Stimulated activated CD4-positive, alpha-beta T cell treated with anti-CD3 and anti-CD28 coated beads, Interleukin-15, amount 100 ng/mL, for 48 hours (primary cell): ENCODE measurements around the gene RABGAP1L.
"Not testable (repeated sequence)": the region's sequence is repeated elsewhere in the genome, so short reads cannot be mapped to it uniquely, and the experiment has no call there.

Experiments used
- DNase-seq, 2 donors: peaks; one replicate each; pipeline ENCODE4 v3.0.0-alpha.2; 2020; ENCODE audit warnings: low read depth in 2 of 2

RABGAP1L gene

DNA sequence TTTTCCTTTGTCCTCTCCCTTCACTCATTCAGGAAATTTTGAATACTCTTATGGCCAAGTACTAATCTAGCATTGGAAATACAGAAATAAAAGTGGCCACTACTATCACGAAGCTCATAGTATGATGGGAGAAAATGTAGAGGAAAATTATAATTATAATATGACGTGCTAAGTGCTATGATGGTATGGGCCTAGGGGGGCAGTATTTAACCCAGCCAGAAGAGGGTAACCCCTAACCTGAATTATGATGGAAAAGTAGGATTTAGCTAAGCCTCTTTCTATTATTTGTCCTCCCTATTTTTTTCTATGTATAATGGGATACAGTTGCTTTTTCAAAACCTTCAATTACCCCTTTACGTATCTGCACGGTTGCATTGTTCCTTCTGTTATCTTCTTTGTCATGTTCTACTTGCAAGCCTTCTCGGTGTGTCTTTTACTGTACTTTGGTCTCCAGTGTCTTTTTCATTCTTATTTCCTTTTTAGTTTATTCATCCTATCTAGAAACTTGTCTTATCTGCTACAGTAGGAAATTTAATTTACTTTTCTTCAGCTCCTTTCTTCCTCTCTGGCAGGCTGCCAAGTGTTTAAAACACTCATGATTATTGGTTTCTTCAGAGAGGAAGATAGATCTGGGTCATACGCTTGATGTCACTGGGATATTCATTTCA, 199.6 kb downstream of the RABGAP1L start:
- no peak for DNase-seq

DNA sequence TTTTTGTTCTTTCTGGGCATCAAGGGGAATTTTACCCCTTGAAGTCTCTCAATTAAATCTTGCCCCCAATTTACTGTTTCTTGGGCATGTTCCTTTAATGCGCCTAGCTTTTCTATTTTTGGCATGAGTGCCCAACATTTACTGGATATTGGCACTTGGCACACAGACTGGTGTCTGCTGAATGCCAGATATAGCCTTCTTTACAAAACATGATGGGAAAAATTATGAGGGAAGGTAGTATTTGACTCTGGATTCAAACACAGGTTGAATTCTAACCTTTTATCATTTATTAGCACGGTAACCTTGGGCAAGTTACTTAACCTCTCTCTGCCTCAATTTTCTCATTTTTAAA, 200.1 kb downstream of the RABGAP1L start:
- DNase-seq = no peak

DNA sequence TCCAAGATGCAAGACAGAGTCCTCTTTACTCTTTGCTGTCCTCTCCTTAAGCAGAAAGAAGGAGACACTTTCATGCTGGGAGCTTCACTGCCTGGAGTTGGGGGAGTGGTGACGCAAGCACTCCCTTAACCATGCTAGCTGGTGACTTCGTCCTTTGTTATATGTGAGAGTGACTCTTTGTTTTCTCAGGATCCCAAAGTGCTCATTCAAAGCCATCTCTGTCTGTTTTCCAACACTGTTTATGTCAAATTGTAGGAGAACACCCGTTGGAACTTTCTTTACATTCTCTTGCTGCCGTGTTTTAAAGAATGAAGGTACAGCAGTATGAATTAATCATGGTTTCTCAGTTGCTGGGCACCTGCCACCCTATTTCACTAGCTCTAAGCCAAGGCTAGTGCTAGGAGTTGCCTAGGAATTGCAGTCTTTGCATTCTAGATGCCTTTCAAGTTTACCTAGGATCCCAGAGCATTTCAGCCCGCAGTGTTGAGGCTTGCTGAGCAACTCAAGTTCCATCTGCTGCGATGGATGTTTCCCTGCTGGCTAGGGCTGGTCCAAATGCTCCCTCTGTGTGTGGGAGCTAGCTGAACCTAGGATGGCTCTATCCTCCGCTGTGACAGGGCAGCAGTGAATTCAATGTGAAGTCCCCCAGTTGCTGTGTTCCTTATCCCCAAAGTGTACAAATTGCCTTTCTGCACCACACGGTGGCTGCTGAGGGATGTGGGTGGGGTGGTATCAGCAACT, 205.8 kb downstream of the RABGAP1L start:
- DNase-seq = no peak

DNA sequence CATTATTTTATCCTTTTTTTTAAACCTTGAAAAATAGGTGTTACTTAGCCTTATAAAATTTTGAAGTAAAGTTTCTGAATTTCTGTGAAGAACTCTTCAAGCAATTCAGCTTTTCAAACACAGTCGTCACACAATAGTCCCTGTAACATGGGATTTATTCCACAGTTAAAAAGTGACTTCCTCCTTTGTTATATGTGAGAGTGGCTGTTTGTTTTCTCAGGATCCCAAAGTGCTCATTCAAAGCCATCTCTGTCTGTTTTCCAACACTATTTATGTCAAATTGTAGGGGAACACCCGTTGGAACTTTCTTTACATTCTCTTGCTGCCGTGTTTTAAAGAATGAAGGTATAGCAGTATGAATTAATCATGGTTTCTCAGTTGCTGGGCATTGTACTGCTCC, 207.6 kb downstream of the RABGAP1L start:
- no peak for DNase-seq

DNA sequence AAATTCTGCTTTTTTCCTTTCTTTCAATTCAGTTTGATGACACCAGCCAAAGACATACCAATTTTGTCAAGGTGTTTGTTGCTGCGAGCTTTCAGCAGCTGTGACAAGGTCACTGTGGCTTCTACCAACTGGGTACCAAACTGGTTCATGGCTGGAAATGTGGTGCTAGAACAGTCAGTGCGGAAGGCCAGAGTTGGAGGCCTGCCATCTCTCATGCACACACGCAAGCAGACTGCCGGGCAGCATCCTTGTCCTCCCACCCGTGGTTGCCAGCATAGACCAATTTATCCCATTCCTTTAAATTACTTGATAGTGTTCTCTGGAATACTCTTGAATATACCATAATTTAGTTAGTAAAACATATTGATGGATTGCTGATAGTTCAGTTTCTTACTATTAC, 208.6 kb downstream of the RABGAP1L start:
- DNase-seq = no peak

DNA sequence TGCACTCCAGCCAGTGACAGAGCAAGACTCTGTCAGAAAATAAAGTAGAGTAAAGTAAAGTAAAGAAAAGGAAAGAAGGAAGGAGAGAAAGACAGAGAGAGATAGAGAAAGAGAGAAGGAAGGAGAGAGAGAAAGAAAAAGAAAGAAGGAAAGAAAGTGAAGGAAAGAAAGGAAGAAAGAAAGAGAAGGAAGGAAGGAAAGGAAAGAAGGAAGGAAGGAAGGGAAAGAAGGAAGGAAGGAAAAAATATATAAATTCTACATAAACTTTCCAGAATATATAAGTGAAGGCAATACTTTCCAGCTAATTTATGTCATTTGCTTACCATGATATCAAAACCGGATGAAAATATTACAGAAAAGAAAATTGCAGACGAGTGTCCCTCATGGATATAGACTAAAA, 216.7 kb downstream of the RABGAP1L start:
- no peak for DNase-seq

DNA sequence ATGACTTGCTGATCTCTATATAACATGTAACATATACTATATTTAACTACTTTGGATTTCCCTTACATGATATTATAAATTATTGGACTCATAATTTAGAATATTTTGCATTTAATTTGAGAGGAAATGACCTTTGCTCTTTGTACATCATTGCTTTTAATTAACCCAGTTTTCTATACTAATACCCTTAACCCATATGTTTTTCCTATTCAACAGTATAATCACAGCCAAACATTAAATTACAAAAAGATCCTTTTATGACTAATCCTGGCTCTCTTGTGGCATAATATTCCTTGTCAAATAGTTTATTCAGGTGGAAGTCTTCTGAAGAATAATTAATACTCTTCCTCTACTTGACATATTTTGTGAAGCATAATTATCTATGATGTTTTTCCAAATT, 232.4 kb downstream of the RABGAP1L start:
- DNase-seq = no peak

DNA sequence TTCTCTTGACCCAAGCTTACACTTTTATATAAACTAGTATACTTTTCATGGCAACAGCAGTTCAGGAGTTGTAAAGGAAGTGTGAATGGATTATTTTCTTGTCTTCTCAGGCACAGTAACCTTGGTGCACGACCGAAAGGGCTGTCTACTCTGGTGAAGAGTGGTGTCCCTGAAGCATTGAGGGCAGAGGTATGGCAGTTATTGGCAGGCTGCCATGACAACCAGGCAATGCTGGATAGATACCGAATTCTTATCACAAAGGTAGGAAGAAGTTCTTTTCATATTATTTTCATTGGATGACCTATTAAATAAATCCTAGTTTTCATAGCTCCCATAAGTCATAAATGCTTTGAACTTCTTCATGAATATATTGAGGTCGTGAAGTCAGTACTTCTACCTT, 234.6 kb downstream of the RABGAP1L start:
- DNase-seq = no peak

DNA sequence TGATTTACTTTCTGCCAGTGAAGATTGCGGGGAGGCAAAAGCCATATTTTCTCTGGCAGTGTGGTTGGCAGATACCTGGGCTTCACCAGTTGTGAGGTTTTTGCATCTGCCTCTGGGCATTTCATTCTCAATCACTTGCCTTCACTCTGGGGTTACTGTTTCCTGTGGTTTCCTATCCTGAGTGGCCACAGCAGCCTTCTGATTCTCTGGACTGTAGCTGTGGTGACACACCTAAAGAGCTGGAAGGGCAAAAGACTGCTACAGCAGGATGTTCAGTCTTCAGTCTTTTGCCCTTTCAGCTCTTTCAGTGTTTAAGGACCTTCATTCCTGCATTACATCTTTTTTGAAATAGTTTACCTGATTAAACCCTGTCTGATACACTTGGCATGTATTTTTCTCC, 237.9 kb downstream of the RABGAP1L start:
- no peak for DNase-seq

DNA sequence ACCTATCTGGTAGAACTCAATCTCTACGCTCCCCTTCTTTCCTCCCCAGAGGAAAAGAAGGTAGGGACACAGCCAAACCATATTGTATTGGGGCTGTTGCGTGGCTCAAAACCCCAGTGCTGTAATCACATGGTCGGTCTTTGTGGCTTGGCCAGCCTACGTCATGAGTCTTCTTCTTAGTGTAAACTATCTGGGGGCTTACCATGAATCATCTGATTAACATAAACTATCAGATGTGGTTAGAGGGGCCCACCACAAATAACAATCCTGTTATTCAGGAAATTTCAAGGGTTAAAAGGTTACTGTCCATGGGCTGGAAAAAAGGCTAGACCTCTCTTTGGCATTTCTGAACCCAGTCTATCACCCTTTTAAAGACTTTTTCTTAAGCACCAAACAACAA, 238.9 kb downstream of the RABGAP1L start:
- DNase-seq = no peak

DNA sequence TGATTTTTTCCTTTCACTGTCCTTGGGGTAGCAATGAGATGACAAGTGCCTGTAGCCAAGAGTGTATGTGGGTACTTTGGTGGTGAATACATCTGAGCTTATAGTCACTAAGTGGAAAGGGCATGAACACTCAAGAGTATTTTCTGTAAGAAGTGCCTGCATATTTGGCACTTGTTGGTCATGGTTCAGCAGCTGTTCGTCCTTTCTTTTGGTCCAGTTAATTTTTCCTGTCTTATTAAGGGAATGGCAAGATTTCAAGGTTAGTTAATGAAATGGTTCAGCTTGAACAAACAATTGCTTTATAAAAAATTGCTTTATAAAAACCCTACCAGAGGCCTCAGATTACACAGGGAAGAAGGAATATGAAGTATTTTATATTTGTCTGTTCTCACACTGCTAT, 239.9 kb downstream of the RABGAP1L start:
- DNase-seq = no peak

DNA sequence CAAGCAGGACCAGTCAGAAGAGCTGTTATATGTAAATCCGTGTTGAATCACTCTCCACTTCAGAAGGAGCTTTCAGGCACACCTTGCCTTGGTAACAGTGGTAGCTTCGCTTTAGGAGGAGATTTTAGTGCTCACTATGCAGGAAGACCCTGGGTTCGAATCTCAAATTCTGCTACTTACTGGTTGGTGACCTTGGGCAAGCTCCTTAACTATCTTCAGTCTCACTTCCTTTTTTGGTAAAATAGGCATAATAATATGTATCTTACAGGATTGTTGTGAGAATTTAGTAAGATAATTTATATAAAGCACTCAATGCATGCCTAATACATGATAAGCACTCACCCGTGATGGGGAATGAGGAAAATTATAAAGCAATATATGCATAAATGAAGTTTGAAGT, 241.8 kb downstream of the RABGAP1L start:
- no peak for DNase-seq

DNA sequence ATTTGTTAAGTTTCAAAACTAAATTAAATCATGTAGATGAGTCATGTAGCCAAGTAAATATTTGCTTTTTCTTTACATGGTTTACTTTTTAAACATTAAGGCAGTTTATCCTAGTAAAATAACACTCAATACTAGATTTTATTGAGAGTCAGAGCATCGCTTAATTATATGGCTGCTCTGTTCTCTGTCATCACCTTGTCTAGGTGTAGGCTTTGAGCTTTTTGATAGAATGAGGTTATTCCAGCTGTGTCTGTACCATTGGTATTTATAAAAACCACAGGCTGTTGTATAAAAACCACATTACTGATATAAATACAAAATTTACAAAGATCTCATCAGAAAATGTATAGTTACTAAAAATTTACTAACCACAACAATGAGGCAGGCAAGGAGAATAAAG, 245.9 kb downstream of the RABGAP1L start:
- no peak for DNase-seq

DNA sequence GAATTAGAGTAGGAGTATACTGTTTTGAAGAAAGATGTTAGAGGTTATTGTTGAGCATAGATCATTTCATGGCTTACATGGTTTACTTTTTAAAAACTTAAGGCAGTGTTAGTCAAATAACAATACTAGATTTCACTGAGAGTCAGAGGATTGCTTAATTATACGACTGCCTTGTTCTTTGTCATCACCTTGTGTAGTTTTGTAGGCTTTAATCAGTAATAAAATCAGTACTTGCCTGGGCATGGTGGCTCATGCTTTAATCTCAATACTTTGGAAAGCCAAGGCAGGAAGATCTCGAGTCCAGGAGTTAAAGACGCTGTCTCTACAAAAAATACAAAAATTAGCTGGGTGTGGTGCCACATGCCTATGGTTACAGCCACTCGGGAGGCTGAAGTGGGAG, 247.1 kb downstream of the RABGAP1L start:
- DNase-seq = no peak

DNA sequence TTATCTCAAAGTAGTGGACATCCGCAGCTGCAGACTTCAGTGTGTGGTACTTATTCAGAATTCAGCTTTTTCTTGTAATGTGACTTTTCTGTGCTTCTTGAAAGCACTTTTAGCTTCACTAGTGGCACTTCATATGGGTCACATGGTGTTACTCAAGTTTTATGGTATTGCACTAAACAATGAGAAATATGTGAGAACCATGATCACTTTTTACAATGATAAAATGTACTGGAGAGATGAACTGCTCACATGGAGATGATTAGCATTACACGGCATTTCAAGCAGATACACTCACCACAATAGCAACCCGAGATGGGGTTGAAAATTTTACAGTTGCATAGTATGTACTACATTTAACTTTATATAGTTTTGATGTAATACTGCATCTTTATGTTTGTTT, 248.3 kb downstream of the RABGAP1L start:
- no peak for DNase-seq

DNA sequence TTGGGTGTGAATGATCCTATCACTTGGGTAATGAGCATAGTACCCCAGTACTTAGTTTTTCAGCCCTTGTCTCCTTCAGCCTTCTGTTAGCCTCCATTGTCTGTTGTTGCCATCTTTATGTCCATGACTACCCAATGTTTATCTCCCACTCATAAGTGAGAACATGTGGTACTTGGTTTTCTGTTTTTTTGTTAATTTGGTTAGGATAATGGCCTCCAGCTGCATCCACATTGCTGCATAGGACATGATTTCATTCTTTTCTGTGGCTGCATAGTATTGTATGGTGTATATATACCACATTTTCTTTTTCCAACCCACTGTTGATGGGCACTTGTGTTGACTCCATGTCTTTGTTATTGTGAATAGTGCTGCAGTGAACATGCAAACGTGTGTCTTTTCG, 248.8 kb downstream of the RABGAP1L start:
- no peak for DNase-seq

DNA sequence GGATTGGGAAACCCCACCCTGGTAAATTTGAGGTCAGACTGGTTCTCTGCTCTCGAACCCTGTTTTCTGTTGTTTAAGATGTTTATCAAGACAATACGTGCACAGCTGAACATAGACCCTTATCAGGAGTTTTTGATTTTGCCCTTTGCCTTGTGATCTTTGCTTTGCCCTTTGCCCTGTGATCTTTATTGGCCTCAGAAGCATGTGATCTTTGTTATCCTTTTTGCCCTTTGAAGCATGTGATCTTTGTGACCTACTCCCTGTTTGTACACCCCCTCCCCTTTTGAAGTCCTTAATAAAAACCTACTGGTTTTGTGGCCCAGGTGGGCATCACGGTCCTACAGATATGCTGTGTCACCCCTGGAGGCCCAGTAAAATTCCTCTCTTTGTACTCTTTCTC, 250.5 kb downstream of the RABGAP1L start:
- DNase-seq = not testable (repeated sequence)

DNA sequence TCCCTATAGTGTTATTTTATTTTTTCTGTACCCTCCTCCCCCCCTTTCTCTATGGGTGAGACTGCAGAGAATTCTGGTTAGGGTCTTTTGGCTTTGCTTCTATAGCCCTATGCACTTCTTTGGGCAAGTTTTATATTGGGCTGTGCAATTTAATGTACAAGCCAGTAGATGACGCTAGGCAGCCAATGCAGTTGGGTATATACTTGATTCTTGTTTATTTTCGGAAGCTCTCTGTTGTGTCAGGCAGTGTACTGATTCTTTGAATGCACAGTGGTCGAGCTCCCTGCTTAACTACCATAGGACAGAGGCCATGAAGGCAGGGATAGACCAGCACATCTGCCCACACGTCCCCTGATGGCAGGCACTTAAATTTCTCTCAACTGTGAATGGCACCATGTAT, 254.3 kb downstream of the RABGAP1L start:
- DNase-seq = no peak

DNA sequence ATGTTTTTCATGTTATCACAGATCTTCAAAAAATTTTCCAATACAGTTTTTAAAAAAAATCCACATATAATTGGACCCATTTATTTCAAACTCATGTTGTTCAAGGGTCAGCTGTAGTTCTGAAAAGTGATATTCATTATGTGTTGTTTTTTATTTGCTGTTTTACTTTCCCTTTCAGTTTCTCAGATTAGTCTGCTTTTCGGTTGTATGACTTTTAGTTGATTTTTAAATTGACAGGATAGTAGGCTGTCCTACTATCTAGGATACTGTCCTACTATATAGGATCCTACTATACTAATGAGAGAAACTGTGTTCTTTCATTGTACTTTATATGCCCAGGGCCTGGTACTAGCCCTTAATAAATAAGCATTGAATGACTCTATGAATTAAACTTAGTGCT, 254.9 kb downstream of the RABGAP1L start:
- no peak for DNase-seq

DNA sequence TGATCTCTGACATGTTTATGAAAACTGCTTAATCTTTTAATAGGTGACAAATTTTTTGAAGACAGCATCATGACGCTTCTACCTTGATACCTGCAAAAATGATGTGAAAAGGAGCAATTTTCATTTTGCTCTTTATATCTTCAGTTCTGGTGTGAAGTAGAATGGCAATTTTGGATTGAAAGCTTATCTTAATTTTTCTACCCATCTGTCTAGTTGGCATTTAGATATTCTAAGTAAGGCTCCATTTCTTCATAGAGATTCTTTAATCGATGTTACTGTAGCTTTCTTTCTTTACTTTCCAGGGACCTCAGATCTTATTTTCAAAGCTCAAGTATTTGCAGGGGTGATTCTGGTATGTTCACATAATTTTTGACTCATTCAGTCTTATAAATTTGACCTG, 256.2 kb downstream of the RABGAP1L start:
- DNase-seq = no peak

DNA sequence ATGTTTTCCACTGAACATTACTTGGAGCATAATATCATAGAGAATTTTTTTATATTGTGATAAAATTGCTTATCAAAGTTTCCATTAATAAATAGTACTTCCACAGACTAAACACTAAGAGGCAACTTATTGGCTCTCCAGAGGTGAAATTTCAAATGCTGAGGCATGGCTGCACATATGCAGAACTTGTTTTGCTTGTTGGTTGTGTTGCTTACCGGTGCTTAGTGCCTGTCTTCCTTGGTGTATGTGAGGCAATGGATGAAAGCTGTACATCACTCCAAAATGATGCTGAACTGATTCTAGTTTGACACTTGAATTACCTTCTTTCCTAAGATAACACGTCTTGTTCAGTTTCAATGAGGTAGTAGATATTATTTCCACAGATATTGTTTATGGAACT, 258.6 kb downstream of the RABGAP1L start:
- no peak for DNase-seq

DNA sequence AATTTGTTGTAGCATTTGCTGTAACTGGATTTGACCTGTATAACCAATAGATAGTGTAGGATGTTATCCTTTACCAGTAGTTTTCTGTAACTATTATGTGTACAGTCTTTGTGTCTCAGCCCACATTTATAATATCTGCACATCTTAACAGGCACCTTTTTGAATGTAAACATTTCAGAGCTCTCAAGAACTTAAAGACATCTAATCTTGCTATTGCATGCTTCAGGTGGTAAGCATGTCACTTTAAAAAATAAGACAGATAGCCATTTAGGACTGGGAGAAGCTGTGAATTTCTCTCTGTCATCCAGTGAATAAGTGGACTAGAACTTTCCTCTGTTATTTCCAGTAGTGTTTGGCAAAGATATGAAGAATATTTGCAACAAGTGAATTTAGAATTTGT, 265.8 kb downstream of the RABGAP1L start:
- DNase-seq = no peak

DNA sequence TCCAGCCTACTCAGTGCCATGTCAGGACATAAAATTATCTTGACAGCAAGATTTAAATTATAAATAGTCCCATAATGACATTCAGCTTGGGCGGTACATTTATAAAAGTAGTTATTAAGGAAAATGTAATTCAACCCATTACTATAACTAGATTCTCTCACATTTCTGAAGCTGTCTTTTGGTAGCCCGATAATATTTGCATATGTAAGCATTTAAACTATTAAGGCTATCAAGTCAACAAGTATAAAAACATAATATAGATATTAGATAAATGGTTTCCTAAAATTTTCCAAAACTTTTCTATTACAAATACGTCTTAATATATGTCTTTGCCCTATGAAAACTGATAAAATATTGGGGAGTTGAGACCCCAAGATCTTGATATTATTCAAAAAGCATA, 266.8 kb downstream of the RABGAP1L start:
- no peak for DNase-seq

DNA sequence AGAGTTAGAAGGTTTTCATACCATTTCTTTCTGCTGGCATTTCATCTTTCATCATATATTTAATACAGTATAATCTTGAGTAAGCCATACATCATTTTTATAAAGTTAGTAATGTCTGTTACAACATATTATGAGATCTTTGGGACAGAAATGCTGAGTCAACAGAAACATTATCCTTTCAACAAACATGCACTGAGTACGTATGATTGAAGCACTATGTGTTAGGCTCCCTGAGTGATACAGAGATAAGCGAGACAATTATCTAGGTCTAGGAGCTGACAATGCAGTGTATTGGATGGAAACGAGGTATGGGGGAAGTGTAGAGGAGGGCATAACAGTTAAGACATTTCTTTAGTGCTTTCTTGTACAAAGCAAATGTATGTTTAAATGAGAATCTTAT, 268.7 kb downstream of the RABGAP1L start:
- DNase-seq = no peak
